AG04450 (cell line): ENCODE results near the gene CMTM7. TPM values are rescaled to one million over a fixed set of nuclear protein-coding genes. Genes with fewer than 3 reads are reported as not detected.

Experiments used
- CTCF ChIA-PET: fragments of 300-600, 350-600 bp; formaldehyde crosslinking; extraction: SDS; loops from one replicate; lab custom pipeline; 2022; ENCODE audit warnings: antibody characterized with exemption, inconsistent platforms; lab: Charles Lee
- POLR2A ChIA-PET: fragments of 350-600 bp; formaldehyde crosslinking; extraction: SDS; loops from one replicate; lab custom pipeline; 2021; ENCODE audit warnings: antibody characterized with exemption, inconsistent platforms; lab: Yijun Ruan, JAX
- DNase-seq: peaks from one replicate; pipeline ENCODE4 v3.0.0-alpha.2; 2011; ENCODE audit warnings: low read depth, low spot score
- H3K27ac ChIP-seq: one replicate; pipeline ENCODE4 v1.5.1; 2012; ENCODE audit warnings: low read depth, low read length, control low read depth
- H3K27me3 ChIP-seq: one replicate; pipeline ENCODE4 v1.6.0; 2012; ENCODE audit warnings: low read length; ENCODE audit not compliant: control insufficient read depth, insufficient read depth
- H3K4me3 ChIP-seq: 2 replicates; pipeline ENCODE4 v1.5.1; 2011; ENCODE audit warnings: mild to moderate bottlenecking, low read depth, low read length, control low read depth
- H3K9me3 ChIP-seq: 2 replicates; pipeline ENCODE4 v1.5.1; 2012; ENCODE audit warnings: low read length; ENCODE audit not compliant: control insufficient read depth, insufficient read depth
- CTCF ChIP-seq: IDR thresholded peaks from 2 replicates; pipeline ENCODE4 v1.5.1; 2011; ENCODE audit warnings: low read depth, low read length, control low read depth, inconsistent platforms
- polyA plus RNA-seq: library from polyadenylated mRNA; depleted of rRNA; stranded (reverse); fragments of >200 nt; gene quantifications from 2 replicates; pipeline ENCODE4 v1.2.3, GENCODE V29; 2011

CMTM7 gene
- polyA plus RNA-seq, 1 experiment, result 17.3 TPM

DNA sequence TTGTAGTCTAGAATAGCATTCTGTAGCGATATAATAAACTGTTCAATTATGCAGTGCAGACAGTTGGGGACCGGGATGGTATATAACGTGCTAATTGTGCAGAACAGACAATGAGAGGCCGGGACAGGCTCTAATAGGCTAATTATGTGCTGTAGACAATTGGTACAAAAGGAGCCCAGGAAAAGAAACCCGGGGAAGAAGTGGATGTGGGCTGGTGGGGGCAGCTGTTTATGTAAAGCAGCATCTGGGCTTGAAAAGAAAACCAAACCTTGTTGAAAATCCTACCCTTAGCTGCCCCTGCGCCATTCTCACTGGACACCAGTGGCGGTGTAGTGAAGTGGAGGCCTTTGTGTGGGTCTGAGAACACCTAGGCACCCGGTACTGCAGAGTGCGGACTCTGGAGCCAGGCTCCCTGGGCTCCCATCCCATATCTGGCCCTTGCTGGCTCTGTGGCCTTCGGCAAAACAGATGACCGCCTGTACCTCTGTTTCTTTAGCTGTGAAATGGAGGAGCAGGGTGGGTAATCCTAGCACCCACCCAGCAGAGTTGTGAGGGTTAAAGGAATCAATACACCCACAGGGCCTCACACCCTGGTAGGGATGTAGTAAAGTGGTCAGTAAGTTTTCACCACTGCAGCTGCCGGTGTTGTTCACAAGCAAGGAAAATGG lies 59.5 kb downstream of the CMTM7 start:
- no peak overlapping the region for H3K4me3 ChIP-seq
- POLR2A ChIA-PET, result no interaction called here
- CTCF ChIA-PET, result interaction anchor here (2.9 kb wide), 1 partner anchor 17 kb away, joined by 13 read pairs; no protein-coding TSS in a partner anchor
- DNase-seq, result no peak
- no peak overlapping the region for H3K27ac ChIP-seq
- TF ChIP-seq CTCF, result no peak
- H3K27me3 ChIP-seq, result no peaks in the 10 kb centered on the region
- no peaks in the 10 kb centered on the region; the same call in 1 of the 2 replicates for H3K9me3 ChIP-seq

DNA sequence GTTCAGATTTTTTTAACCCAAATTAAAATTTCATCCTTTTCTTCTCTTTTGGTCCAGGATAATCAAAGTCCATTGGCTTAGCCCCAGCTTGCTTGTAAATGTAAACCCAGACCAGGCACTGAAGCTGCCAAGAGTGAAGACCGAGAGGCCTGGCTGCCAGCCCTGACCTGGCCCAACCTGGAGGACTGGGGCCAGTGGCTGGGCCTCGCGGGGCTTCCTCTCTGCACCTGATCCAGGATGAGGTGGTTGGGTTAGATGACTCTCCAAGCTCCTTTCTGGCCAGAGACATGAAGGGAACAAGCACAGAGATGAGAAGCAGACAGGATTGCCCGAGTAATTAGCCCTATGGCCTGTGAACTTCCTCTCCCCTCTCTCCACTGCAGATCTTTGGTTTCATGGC lies 60.4 kb downstream of the CMTM7 start:
- no peaks in the 10 kb centered on the region; the same call in 1 of the 2 replicates for H3K9me3 ChIP-seq
- TF ChIP-seq CTCF, result no peak
- POLR2A ChIA-PET, result no interaction called here
- H3K27ac ChIP-seq, result no peak overlapping the region
- no peaks in the 10 kb centered on the region for H3K27me3 ChIP-seq
- CTCF ChIA-PET, result interaction anchor here (0.6 to 2.9 kb wide), 3 partner anchors 16 to 458 kb away, joined by 4 to 13 read pairs (median 6); no protein-coding TSS in a partner anchor
- no peak overlapping the region for H3K4me3 ChIP-seq
- no peak for DNase-seq

DNA sequence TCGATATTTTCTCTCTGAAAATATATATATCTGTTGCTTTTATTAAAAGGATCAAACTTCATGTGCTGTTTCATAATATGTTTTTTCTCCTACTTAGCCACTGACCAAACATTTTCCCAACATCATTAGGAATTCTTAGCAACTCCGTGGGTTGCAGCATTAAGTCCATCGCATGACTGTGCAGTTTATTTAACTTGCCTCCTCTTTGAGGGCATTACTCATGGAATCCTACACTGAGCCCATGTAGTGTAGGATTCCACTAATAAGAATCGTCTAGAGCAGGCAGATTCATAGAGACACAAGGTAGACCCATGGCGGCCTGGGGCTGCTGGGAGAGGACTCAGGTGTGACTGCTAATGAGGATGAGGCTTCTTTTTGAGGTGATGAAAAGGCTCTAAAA lies 61.7 kb downstream of the CMTM7 start:
- TF ChIP-seq CTCF, result no peak
- no peaks in the 10 kb centered on the region; the same call in 1 of the 2 replicates for H3K9me3 ChIP-seq
- H3K4me3 ChIP-seq, result no peak overlapping the region
- DNase-seq, result peak; percentile 77
- ChIA-PET CTCF (interaction anchor here (5.5 kb wide), 1 partner anchor 15 kb away, joined by 56 read pairs; no protein-coding TSS in a partner anchor), POLR2A (no interaction called here)
- no peaks in the 10 kb centered on the region for H3K27me3 ChIP-seq
- H3K27ac ChIP-seq, result peak overlapping the region; percentile 75

- DNase-seq, result no peak
- TF ChIP-seq CTCF, result no peak
- H3K4me3 ChIP-seq, result no peak overlapping the region
- no peak overlapping the region for H3K27ac ChIP-seq
- ChIA-PET CTCF (interaction anchor here (0.7 to 5.5 kb wide), 4 partner anchors 11 to 278 kb away, joined by 3 to 56 read pairs (median 4); partner anchors contain the start of gene CMTM6), POLR2A (no interaction called here)
- H3K9me3 ChIP-seq, result no peaks in the 10 kb centered on the region; the same call in 1 of the 2 replicates
- H3K27me3 ChIP-seq, result no peaks in the 10 kb centered on the region
Measured at GRCh38 chr3:32454111-32454510, 62.5 kb downstream of the CMTM7 start.
